ENCODE data around the gene CCDC192. TPM values are rescaled to one million over a fixed set of nuclear protein-coding genes. Genes with fewer than 3 reads are reported as not detected.

CCDC192 gene
- total RNA-seq, 2 experiments from 2014 or later: not detected

DNA sequence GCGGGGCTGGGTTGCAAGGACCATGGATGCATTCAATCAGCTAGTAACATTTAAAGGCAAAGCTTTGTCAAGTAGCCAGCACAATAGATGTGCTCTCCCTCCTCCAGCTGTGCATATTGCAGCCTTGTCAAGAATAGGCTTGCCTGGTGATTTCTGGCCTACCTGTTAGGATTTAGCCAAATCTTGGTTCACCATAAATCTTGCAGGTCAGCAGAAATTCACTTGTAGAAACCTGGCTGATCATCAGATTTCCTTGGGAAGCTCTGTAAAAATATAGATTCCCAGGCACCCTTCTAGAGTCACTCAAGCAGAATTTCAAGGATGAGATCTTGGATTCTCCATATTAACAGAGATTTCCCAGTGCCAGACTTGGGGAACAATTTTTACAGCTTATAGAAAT lies 228.2 kb downstream of the CCDC192 start:
- no peaks in the 10 kb centered on the region for H3K9me3 Mint-ChIP-seq
- no peaks in the 10 kb centered on the region for H3K36me3 Mint-ChIP-seq
- no peak for DNase-seq
- H3K27ac Mint-ChIP-seq: no peak overlapping the region
- H3K4me3 Mint-ChIP-seq: no peak overlapping the region
- H3K27me3 Mint-ChIP-seq: no peaks in the 10 kb centered on the region
- no peaks in the 10 kb centered on the region for H3K4me1 Mint-ChIP-seq

DNA sequence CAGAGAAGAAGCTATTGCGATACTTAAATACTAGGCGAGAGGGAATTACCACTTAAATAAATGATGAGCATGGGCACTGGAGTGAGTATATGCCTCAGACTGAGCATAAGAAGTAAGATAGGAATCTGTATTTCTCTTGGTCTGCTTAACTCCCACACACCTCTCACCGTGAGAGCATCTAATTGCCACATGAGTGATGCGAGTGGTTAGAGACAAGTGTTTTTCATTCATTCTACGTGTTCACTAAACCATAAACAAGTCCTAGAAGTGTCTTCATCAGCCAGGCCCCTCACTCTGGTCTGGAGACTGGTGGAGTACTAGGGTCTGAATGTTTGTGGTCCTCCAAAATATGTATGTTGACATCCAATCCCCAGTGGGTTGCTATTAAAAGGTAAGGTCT lies 230.2 kb downstream of the CCDC192 start:
- no peak for DNase-seq
- Mint-ChIP-seq H3K9me3 (no peaks in the 10 kb centered on the region), H3K4me3 (no peak overlapping the region), H3K4me1 (peaks cover 2% of the 10 kb centered on the region), H3K36me3 (no peaks in the 10 kb centered on the region), H3K27me3 (no peaks in the 10 kb centered on the region), H3K27ac (no peak overlapping the region)

GRCh38 chr5:127934791-127935256 lies 231.6 kb downstream of the CCDC192 start:
- Mint-ChIP-seq H3K4me3 (no peak overlapping the region), H3K9me3 (no peaks in the 10 kb centered on the region), H3K36me3 (no peaks in the 10 kb centered on the region), H3K27ac (no peak overlapping the region), H3K4me1 (peaks cover 2% of the 10 kb centered on the region), H3K27me3 (no peaks in the 10 kb centered on the region)
- DNase-seq: no peak

GRCh38 chr5:127935398-127935797 lies 232.2 kb downstream of the CCDC192 start:
- H3K36me3 Mint-ChIP-seq: no peaks in the 10 kb centered on the region
- H3K27me3 Mint-ChIP-seq: no peaks in the 10 kb centered on the region
- no peaks in the 10 kb centered on the region for H3K9me3 Mint-ChIP-seq
- H3K4me1 Mint-ChIP-seq: peaks cover 2% of the 10 kb centered on the region
- no peak overlapping the region for H3K4me3 Mint-ChIP-seq
- H3K27ac Mint-ChIP-seq: no peak overlapping the region
- no peak for DNase-seq

DNA sequence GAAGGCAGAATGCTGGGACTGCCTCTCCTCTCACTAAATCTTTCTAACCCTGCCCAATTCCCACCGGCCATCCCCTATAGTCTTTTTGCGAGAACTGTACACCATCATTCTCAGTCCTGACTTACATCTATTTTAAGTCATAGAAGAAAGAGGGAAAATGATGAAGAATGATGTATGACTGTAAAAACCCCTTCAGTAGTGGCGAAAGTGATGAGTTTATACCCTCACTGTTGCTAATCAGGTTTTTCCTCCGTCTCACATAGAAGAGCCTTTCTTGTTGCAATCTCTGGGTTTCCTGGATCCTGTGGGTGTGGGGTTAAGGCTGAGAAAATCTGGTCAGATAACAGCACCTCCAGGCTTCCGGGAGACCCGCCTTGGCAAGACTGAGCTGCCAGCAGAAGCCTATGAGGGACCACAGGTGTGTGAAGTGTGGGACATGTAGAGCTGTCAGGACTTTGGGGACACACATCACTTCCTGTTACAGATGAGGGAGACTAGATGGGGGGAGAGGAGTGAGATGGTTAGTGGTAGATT lies 233.3 kb downstream of the CCDC192 start:
- no peak for DNase-seq
- Mint-ChIP-seq H3K9me3 (no peaks in the 10 kb centered on the region), H3K4me1 (peaks cover 2% of the 10 kb centered on the region), H3K4me3 (no peak overlapping the region), H3K36me3 (no peaks in the 10 kb centered on the region), H3K27me3 (no peaks in the 10 kb centered on the region), H3K27ac (no peak overlapping the region)

GRCh38 chr5:127938746-127939145 lies 235.6 kb downstream of the CCDC192 start:
- no peak for DNase-seq
- Mint-ChIP-seq H3K27me3 (no peaks in the 10 kb centered on the region), H3K9me3 (no peaks in the 10 kb centered on the region), H3K36me3 (no peaks in the 10 kb centered on the region), H3K27ac (no peak overlapping the region), H3K4me1 (peaks cover 2% of the 10 kb centered on the region), H3K4me3 (no peak overlapping the region)

GRCh38 chr5:127940854-127941253 lies 237.7 kb downstream of the CCDC192 start:
- H3K27me3 Mint-ChIP-seq: no peaks in the 10 kb centered on the region
- no peak overlapping the region for H3K4me3 Mint-ChIP-seq
- no peaks in the 10 kb centered on the region for H3K9me3 Mint-ChIP-seq
- H3K36me3 Mint-ChIP-seq: no peaks in the 10 kb centered on the region
- peaks cover 2% of the 10 kb centered on the region for H3K4me1 Mint-ChIP-seq
- no peak for DNase-seq
- H3K27ac Mint-ChIP-seq: no peak overlapping the region

DNA sequence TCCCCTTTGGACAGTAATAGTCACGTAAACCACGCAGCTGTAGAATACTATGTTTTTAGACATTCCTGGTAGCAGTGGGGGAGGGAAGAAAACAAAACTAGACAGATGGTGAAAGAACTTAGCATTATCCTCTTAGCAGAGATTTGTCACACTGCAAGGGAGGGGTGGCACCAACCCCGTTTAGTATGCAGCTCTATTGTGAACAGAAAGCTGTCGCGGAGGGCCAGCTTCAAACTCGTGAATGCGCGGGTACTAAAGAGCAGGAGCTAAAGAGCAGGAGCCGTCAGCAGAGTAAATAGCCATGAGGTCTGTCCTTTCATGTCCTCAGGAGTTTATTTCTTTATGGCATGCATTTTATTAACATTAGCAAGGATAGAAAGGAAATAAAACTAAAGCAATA lies 238.5 kb downstream of the CCDC192 start:
- no peak overlapping the region for H3K27ac Mint-ChIP-seq
- H3K27me3 Mint-ChIP-seq: no peaks in the 10 kb centered on the region
- H3K9me3 Mint-ChIP-seq: no peaks in the 10 kb centered on the region
- peaks cover 1% of the 10 kb centered on the region for H3K4me1 Mint-ChIP-seq
- no peak for DNase-seq
- H3K4me3 Mint-ChIP-seq: no peak overlapping the region
- H3K36me3 Mint-ChIP-seq: no peaks in the 10 kb centered on the region

- Mint-ChIP-seq H3K4me3 (no peak overlapping the region), H3K27ac (no peak overlapping the region), H3K27me3 (no peaks in the 10 kb centered on the region), H3K4me1 (no peaks in the 10 kb centered on the region), H3K36me3 (no peaks in the 10 kb centered on the region), H3K9me3 (no peaks in the 10 kb centered on the region)
- DNase-seq: no peak
Observed at GRCh38 chr5:127942246-127943060, 239.3 kb downstream of the CCDC192 start.

- Mint-ChIP-seq H3K27me3 (no peaks in the 10 kb centered on the region), H3K27ac (no peak overlapping the region), H3K36me3 (no peaks in the 10 kb centered on the region), H3K9me3 (no peaks in the 10 kb centered on the region), H3K4me1 (no peaks in the 10 kb centered on the region), H3K4me3 (no peak overlapping the region)
- no peak for DNase-seq
Observed at GRCh38 chr5:127943061-127943371, 239.8 kb downstream of the CCDC192 start.

GRCh38 chr5:127944125-127944524 lies 240.9 kb downstream of the CCDC192 start:
- Mint-ChIP-seq H3K27me3 (no peaks in the 10 kb centered on the region), H3K27ac (no peak overlapping the region), H3K9me3 (no peaks in the 10 kb centered on the region), H3K4me1 (no peaks in the 10 kb centered on the region), H3K4me3 (no peak overlapping the region), H3K36me3 (no peaks in the 10 kb centered on the region)
- no peak for DNase-seq

DNA sequence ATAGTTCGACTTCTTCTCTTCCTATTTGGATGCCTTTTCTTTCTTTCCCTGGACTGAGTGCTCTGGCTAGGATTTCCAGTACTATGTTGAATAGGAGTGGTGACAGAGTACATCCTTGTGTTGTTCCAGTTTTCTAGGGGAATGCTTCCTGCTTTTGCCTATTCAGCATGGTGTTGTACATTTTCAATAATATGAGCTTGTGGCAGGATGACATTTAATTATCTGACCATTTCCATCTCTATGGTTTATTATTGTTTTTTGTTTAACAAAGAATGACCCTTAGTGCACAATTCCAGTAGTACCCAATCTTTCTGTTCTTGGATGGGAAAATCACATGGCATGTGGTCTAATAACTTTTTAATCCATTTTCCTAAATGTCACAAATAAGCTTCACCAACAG lies 244.8 kb downstream of the CCDC192 start:
- H3K9me3 Mint-ChIP-seq: no peaks in the 10 kb centered on the region
- no peak overlapping the region for H3K27ac Mint-ChIP-seq
- no peak overlapping the region for H3K4me3 Mint-ChIP-seq
- H3K27me3 Mint-ChIP-seq: no peaks in the 10 kb centered on the region
- peaks cover 5% of the 10 kb centered on the region for H3K36me3 Mint-ChIP-seq
- H3K4me1 Mint-ChIP-seq: no peaks in the 10 kb centered on the region
- DNase-seq: no peak

GRCh38 chr5:127950707-127951391 lies 247.7 kb downstream of the CCDC192 start:
- H3K27ac Mint-ChIP-seq: no peak overlapping the region
- peaks cover 11% of the 10 kb centered on the region for H3K36me3 Mint-ChIP-seq
- DNase-seq: no peak
- no peak overlapping the region for H3K4me3 Mint-ChIP-seq
- no peaks in the 10 kb centered on the region for H3K4me1 Mint-ChIP-seq
- no peaks in the 10 kb centered on the region for H3K27me3 Mint-ChIP-seq
- no peaks in the 10 kb centered on the region for H3K9me3 Mint-ChIP-seq

DNA sequence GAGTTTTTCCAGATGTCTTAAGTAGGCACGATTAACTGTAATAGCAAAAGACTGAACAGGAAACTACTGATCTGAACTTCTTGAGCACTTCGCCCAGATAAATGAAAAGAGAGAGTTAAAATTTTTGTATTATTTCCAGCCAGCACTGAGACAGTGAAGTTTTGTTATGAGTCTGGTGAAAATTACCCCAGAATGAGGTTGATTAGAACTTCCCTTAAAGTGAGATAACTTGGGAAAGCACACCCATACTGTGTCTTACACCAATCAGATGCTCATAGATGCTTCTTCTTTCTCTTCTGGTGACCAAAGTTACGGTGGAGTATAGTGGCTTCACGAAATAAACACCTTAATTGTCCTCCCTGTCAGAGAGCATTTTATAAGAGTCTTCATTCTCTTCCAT lies 248.6 kb downstream of the CCDC192 start:
- Mint-ChIP-seq H3K27ac (no peak overlapping the region), H3K9me3 (no peaks in the 10 kb centered on the region), H3K27me3 (no peaks in the 10 kb centered on the region), H3K36me3 (peaks cover 13% of the 10 kb centered on the region), H3K4me1 (no peaks in the 10 kb centered on the region), H3K4me3 (no peak overlapping the region)
- DNase-seq: no peak

DNA sequence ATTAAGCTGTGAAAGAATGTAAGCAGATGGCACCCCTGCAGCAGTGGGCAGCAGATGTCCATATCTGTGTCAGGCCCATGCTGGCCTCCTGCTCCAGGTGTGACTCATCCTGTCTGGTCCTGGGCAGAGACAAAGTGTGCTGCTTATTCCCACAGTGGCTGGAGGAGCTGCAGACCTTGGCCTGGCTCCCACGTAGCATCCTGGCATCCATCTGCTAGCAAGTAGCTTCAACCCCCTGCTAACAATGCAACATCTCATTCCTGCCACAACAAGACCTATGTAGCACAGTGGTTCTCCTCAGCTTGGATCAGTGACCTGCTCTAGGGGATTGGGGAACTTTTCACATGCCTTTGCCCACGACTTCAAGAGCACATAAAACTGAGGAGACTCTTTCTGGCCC lies 254.0 kb downstream of the CCDC192 start:
- peaks cover 13% of the 10 kb centered on the region for H3K36me3 Mint-ChIP-seq
- no peak overlapping the region for H3K27ac Mint-ChIP-seq
- H3K9me3 Mint-ChIP-seq: no peaks in the 10 kb centered on the region
- no peak for DNase-seq
- peaks cover 26% of the 10 kb centered on the region for H3K4me1 Mint-ChIP-seq
- H3K27me3 Mint-ChIP-seq: no peaks in the 10 kb centered on the region
- no peak overlapping the region for H3K4me3 Mint-ChIP-seq

All from activated naive CD8-positive, alpha-beta T cell treated with anti-CD3 and anti-CD28 coated beads for 36 hours (primary cell).